ENCODE data around the gene BRF1.

DNA sequence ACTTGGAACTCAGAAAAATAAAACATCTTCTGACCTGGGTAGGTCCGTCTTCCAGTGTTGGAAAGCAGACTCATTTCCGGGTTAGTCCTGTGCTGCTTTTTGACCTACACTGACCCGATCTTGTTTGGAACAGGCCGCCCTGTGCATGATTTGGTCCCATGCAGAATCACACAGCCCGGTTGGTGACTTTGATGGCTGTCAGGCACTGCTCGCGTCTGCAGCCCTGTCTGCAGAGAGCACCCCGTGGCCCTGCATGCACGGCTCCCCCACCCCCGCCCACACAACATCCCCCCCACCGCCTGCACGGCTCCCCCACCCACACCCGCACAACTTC is 45.4 kb upstream of the BRF1 start:
- TF ChIP-seq, protein P1, sequence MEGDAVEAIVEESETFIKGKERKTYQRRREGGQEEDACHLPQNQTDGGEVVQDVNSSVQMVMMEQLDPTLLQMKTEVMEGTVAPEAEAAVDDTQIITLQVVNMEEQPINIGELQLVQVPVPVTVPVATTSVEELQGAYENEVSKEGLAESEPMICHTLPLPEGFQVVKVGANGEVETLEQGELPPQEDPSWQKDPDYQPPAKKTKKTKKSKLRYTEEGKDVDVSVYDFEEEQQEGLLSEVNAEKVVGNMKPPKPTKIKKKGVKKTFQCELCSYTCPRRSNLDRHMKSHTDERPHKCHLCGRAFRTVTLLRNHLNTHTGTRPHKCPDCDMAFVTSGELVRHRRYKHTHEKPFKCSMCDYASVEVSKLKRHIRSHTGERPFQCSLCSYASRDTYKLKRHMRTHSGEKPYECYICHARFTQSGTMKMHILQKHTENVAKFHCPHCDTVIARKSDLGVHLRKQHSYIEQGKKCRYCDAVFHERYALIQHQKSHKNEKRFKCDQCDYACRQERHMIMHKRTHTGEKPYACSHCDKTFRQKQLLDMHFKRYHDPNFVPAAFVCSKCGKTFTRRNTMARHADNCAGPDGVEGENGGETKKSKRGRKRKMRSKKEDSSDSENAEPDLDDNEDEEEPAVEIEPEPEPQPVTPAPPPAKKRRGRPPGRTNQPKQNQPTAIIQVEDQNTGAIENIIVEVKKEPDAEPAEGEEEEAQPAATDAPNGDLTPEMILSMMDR (IDR thresholded peaks at IDR 0.05) = no peak
- TF ChIP-seq POLR2A (IDR thresholded peaks at IDR 0.05) = no peak

Measured in ovary (tissue), 3 donors.